ENCODE data around the gene CMTM7. TPM values are rescaled to one million over a fixed set of nuclear protein-coding genes. Genes with fewer than 3 reads are reported as not detected.

Gene CMTM7
- total and polyA plus RNA-seq, 2 experiments from 2014 or later: 32.2 to 93.6 TPM

- H3K4me2 ChIP-seq: peak overlapping the region; percentile 94
These were observed 109.5 kb downstream of the CMTM7 start for GRCh38 chr3:32500880-32501782.

More at GRCh38 chr3:32500880-32501782, 109.5 kb downstream of the CMTM7 start:
- peaks cover 4% of the 10 kb centered on the region; the same call in 1 of the 2 replicates for H3F3A ChIP-seq (replicated peaks; ENCODE audit: low read depth)
- no peak overlapping the region for H3K27ac ChIP-seq (ENCODE audit: low read depth)
- H3K79me2 ChIP-seq (replicated peaks; ENCODE audit: insufficient read depth): peaks cover 54% of the 10 kb centered on the region
- no peak overlapping the region for H2AFZ ChIP-seq
- peaks cover 6% of the 10 kb centered on the region; the same call in 2 of the 3 replicates for H3K36me3 Mint-ChIP-seq (ENCODE audit: low read depth)
- peak overlapping the region; percentile 89 for H3K4me3 ChIP-seq
- DNase-seq (ENCODE audit: low spot score) (peak; percentile 28), ATAC-seq (0 out of 3 replicates have a peak, but pooled peaks have one; percentile 6)
- H3K4me1 Mint-ChIP-seq: peaks cover 24% of the 10 kb centered on the region
- no peaks in the 10 kb centered on the region for H3K27me3 Mint-ChIP-seq (ENCODE audit: insufficient read depth, low read depth, poor library complexity)
- H3K27ac Mint-ChIP-seq: no peak overlapping the region
- 0 out of 2 replicates have a peak, but pooled peaks cover 5% of the 10 kb centered on the region for H4K20me1 ChIP-seq (replicated peaks; ENCODE audit: insufficient read depth)
- no peaks in the 10 kb centered on the region for H3K9me3 Mint-ChIP-seq
- peak overlapping the region; percentile 92 for H3K4me3 Mint-ChIP-seq
- no peak for TF ChIP-seq ZNF462 (CRISPR knock-in tag; IDR thresholded peaks at IDR 0.05)
- no peak for TF ChIP-seq EZH2phosphoT487 (IDR thresholded peaks at IDR 0.05; ENCODE audit: unreplicated experiment)
- no peak for TF ChIP-seq JUNB (IDR thresholded peaks at IDR 0.05; ENCODE audit: unreplicated experiment)
- TF ChIP-seq REST (IDR thresholded peaks at IDR 0.05; ENCODE audit: unreplicated experiment): no peak
- no peak for TF ChIP-seq NANOG (IDR thresholded peaks at IDR 0.05; ENCODE audit: borderline replicate concordance)
- no peak for TF ChIP-seq ZNF331 (CRISPR knock-in tag; IDR thresholded peaks at IDR 0.05; ENCODE audit: low read depth)
- TF ChIP-seq POLR2AphosphoS5 (IDR thresholded peaks at IDR 0.05; ENCODE audit: low read depth): no peak
- H3K4me1 ChIP-seq (ENCODE audit: insufficient read depth): peaks cover 23% of the 10 kb centered on the region
- H3K27me3 ChIP-seq (ENCODE audit: insufficient read depth): no peaks in the 10 kb centered on the region
- no peaks in the 10 kb centered on the region for H3K36me3 ChIP-seq (ENCODE audit: insufficient read depth)
- H3K9me2 ChIP-seq (ENCODE audit: insufficient read depth): no peaks in the 10 kb centered on the region
